ENCODE data around the gene TMEM217. TPM values are rescaled to one million over a fixed set of nuclear protein-coding genes. Genes with fewer than 3 reads are reported as not detected.

Gene TMEM217
- total and polyA plus RNA-seq, 2 of the 8 experiments (the other 6 are each of a cell fraction or from before 2014, with no cell fraction given) = 0.60 to 1.1 TPM

DNA sequence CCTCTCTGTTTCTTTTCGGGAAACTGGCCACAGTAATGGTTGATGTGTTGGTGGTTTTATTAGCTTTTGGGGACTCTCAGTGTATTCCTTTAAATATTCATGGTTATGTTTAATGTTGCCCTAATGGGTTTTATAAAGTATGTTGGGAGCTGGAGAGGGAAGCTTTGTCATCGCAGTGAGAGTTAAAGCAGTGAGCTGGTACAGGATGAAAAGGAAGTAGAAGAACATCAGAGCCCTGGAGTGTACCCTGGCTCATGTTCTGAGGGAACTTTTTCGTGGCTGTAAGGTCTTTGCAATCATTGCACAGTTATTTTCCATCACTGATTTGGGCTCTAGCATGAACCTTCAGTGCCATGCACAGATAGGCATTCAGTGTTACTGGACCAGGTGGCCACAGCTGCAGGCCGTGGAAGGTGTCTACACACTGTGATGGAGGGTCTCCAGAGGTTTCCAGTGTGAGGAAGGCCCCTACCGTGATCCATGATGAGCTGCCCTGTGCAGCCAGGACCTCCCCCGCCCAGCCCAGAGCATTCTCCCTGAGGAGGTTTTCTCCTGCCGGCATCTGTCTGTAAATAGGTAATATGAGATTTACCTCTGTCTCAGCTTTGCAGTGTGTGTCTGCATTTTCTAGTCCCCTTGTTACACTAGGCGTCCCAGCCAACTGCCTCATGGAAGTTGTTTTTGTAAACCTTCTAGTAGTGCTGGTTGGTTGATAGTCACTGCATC lies 22.4 kb upstream of the TMEM217 start:
- ChIA-PET POLR2A (ENCODE audit: partially characterized antibody) (interaction anchor here (0.8 kb wide), 1 partner anchor 23 kb away, joined by 3 read pairs; the partner anchor contains the start of genes TBC1D22B and TMEM217), CTCF (ENCODE audit: partially characterized antibody) (interaction anchor here (1.1 to 1.2 kb wide), 3 partner anchors 34 to 261 kb away, joined by 3 to 5 read pairs (median 4); no protein-coding TSS in a partner anchor)
- Histone ChIP-seq H3K23me2 (ENCODE audit: low read depth, low read length) (no peaks in the 10 kb centered on the region), H2AFZ (ENCODE audit: low read length) (no peak overlapping the region), H4K20me1 (replicated peaks in 1 of 2; ENCODE audit: control insufficient read depth in 1 of 2, insufficient read depth in 2 of 2, low read length in 2 of 2) (peaks cover 3 to 6% of the 10 kb centered on the region in 2 experiments), H2BK20ac (ENCODE audit: low read length) (no peak overlapping the region), H3K4me1 (replicated peaks in 1 of 4; ENCODE audit: control insufficient read depth in 3 of 4, insufficient read depth in 4 of 4, low read length in 3 of 4) (no peaks in the 10 kb centered on the region), H4K8ac (ENCODE audit: extremely low read depth, insufficient read depth, low read length) (no peak overlapping the region), H3K4me2 (ENCODE audit: insufficient read depth in 1 of 2, low read depth in 2 of 2, low read length in 2 of 2) (no peak overlapping the region), H4K5ac (ENCODE audit: insufficient read length, low read depth, low read length) (no peak overlapping the region), H3K4me3 (ENCODE audit: extremely low read depth in 1 of 4, insufficient read depth in 2 of 4, low read depth in 3 of 4, low read length in 4 of 4) (no peak overlapping the region), H3K23ac (ENCODE audit: insufficient read length) (no peak overlapping the region), H2BK5ac (ENCODE audit: low read depth, low read length) (no peak overlapping the region), H3K79me1 (ENCODE audit: low read depth, low read length) (no peaks in the 10 kb centered on the region; the same call in 1 of the 2 replicates), H2BK12ac (ENCODE audit: low read depth, low read length) (no peak overlapping the region), H3K4ac (replicated peaks; ENCODE audit: insufficient read length, low read depth, low read length) (no peak overlapping the region), H3K79me2 (ENCODE audit: control insufficient read depth in 1 of 2, insufficient read depth in 2 of 2, low read length in 2 of 2) (peaks cover 0 to 4% of the 10 kb centered on the region in 2 experiments; a peak in 1 of 4 replicates), H3K9ac (replicated peaks in 1 of 4; ENCODE audit: extremely low read depth in 1 of 4, low read depth in 3 of 4, low read length in 3 of 4) (no peak overlapping the region), H2BK15ac (ENCODE audit: low read length) (no peak overlapping the region), H3K36me3 (ENCODE audit: control insufficient read depth in 2 of 4, insufficient read depth in 4 of 4, low read length in 3 of 4) (peaks cover 5 to 35% (median 26%) of the 10 kb centered on the region in 4 experiments), H3K27ac (ENCODE audit: low read depth, low read length) (no peak overlapping the region), H3K18ac (ENCODE audit: extremely low read depth, low read length) (no peak overlapping the region), H2BK120ac (replicated peaks; ENCODE audit: low read depth, low read length) (no peak overlapping the region), H4K91ac (replicated peaks; ENCODE audit: insufficient read length, low read length) (no peak overlapping the region), H3K27me3 (replicated peaks in 1 of 4; ENCODE audit: control insufficient read depth in 3 of 4, extremely low read depth in 1 of 4, insufficient read depth in 3 of 4, low read length in 3 of 4) (no peaks in the 10 kb centered on the region), H2AK5ac (ENCODE audit: low read depth, low read length) (no peak overlapping the region), H3K56ac (replicated peaks; ENCODE audit: insufficient read length, low read depth, low read length) (no peak overlapping the region), H3K9me3 (ENCODE audit: insufficient read depth in 2 of 2, low read depth in 1 of 2, low read length in 1 of 2) (no peaks in the 10 kb centered on the region), H3K14ac (ENCODE audit: insufficient read length) (no peak overlapping the region)
- 87% methylated on average over 8 of the region's 8 CpGs; no CpG with 5 or more reads in 1 of the 2 experiments for WGBS, 2 experiments (ENCODE audit: extremely low coverage in 1 of 2, insufficient coverage in 1 of 2, insufficient read length in 1 of 2, insufficient replicate concordance in 2 of 2, low coverage in 1 of 2, low lambda C conversion rate in 2 of 2, missing lambda C conversion rate in 1 of 2)
- FAIRE-seq (no peak), DNase-seq (ENCODE audit: low read depth in 1 of 2, low spot score in 2 of 2) (no peak)
- TF ChIP-seq JUN (IDR thresholded peaks at IDR 0.05; ENCODE audit: low read depth, low read length) (no peak), NANOG (IDR thresholded peaks at IDR 0.05; ENCODE audit: insufficient read depth, low read depth, low read length, poor library complexity, severe bottlenecking) (no peak), TAF1 (IDR thresholded peaks at IDR 0.05; ENCODE audit: low read depth, low read length) (no peak), TEAD4 (IDR thresholded peaks at IDR 0.05; ENCODE audit: low read depth, low read length) (no peak), GTF2F1 (IDR thresholded peaks at IDR 0.05; ENCODE audit: borderline replicate concordance, low read depth, low read length) (no peak), TBP (IDR thresholded peaks at IDR 0.05; ENCODE audit: low read depth, low read length) (no peak), RNF2 (IDR thresholded peaks at IDR 0.05; ENCODE audit: borderline replicate concordance, low read depth, low read length, missing control alignments, poor library complexity, severe bottlenecking) (no peak), EP300 (IDR thresholded peaks at IDR 0.05; ENCODE audit: borderline replicate concordance in 1 of 2, low read depth in 2 of 2, low read length in 2 of 2) (no peak)
- TF ChIP-seq, protein P1, sequence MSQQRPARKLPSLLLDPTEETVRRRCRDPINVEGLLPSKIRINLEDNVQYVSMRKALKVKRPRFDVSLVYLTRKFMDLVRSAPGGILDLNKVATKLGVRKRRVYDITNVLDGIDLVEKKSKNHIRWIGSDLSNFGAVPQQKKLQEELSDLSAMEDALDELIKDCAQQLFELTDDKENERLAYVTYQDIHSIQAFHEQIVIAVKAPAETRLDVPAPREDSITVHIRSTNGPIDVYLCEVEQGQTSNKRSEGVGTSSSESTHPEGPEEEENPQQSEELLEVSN (IDR thresholded peaks at IDR 0.05) = no peak
- TF ChIP-seq, protein P2, sequence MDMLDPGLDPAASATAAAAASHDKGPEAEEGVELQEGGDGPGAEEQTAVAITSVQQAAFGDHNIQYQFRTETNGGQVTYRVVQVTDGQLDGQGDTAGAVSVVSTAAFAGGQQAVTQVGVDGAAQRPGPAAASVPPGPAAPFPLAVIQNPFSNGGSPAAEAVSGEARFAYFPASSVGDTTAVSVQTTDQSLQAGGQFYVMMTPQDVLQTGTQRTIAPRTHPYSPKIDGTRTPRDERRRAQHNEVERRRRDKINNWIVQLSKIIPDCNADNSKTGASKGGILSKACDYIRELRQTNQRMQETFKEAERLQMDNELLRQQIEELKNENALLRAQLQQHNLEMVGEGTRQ (IDR thresholded peaks at IDR 0.05; ENCODE audit: low read length) = no peak
